ENCODE data around the gene PLOD1. TPM values are rescaled to one million over a fixed set of nuclear protein-coding genes. Genes with fewer than 3 reads are reported as not detected.
"Not testable (repeated sequence)": the region's sequence is repeated elsewhere in the genome, so short reads cannot be mapped to it uniquely, and the experiment has no call there.

PLOD1 gene
- total and polyA plus RNA-seq, 2 of the 13 experiments (the other 11 are each of a cell fraction or from before 2014, with no cell fraction given), result 70.1 to 318 TPM

- in situ Hi-C loops (cut with HindIII; ENCODE audit: extremely low pct_ligation_motif_present, low pct_unique_long_range_greater_than_20kb), result loop anchor here (5.0 kb wide), 1 partner anchor 50 kb away; no protein-coding TSS in a partner anchor
- H3K9me3 ChIP-seq (ENCODE audit: low read length); FAIRE-seq; ATAC-seq; H3K27ac ChIP-seq (ENCODE audit: extremely low read length, insufficient read depth, low read length); BruUV-seq (replicated peaks); H3K27me3 ChIP-seq (ENCODE audit: control insufficient read depth in 1 of 2, insufficient read depth in 2 of 2, low read length in 2 of 2); H4K20me1 ChIP-seq (ENCODE audit: insufficient read depth, low read length); H3K79me2 ChIP-seq (ENCODE audit: insufficient read depth, low read length); H3K36me3 ChIP-seq (replicated peaks in 1 of 2; ENCODE audit: control insufficient read depth in 1 of 2, insufficient read depth in 2 of 2, low read length in 2 of 2); H2AFZ ChIP-seq (ENCODE audit: low read length); CTCF ChIA-PET (ENCODE audit: low intra/inter-chr PET ratio, low total read pairs); intact Hi-C loops (cut with micrococcal nuclease; ENCODE audit: unreplicated experiment); DNase-seq (ENCODE audit: low spot score); TF ChIP-seq USF2 (CRISPR knock-in tag; IDR thresholded peaks at IDR 0.05; ENCODE audit: borderline replicate concordance): not testable (repeated sequence)
- POLR2A ChIA-PET, result interaction anchor here (0.8 to 8.7 kb wide), 6 partner anchors 9 to 106 kb away, joined by 3 to 178 read pairs (median 6); partner anchors contain the start of genes KIAA2013, MFN2 and MIIP
- TF ChIP-seq USF2 (IDR thresholded peaks at IDR 0.05; ENCODE audit: low read depth, low read length), result 0 out of 2 replicates have a peak, but pooled peaks have one; percentile 34
- TF ChIP-seq, protein P1, sequence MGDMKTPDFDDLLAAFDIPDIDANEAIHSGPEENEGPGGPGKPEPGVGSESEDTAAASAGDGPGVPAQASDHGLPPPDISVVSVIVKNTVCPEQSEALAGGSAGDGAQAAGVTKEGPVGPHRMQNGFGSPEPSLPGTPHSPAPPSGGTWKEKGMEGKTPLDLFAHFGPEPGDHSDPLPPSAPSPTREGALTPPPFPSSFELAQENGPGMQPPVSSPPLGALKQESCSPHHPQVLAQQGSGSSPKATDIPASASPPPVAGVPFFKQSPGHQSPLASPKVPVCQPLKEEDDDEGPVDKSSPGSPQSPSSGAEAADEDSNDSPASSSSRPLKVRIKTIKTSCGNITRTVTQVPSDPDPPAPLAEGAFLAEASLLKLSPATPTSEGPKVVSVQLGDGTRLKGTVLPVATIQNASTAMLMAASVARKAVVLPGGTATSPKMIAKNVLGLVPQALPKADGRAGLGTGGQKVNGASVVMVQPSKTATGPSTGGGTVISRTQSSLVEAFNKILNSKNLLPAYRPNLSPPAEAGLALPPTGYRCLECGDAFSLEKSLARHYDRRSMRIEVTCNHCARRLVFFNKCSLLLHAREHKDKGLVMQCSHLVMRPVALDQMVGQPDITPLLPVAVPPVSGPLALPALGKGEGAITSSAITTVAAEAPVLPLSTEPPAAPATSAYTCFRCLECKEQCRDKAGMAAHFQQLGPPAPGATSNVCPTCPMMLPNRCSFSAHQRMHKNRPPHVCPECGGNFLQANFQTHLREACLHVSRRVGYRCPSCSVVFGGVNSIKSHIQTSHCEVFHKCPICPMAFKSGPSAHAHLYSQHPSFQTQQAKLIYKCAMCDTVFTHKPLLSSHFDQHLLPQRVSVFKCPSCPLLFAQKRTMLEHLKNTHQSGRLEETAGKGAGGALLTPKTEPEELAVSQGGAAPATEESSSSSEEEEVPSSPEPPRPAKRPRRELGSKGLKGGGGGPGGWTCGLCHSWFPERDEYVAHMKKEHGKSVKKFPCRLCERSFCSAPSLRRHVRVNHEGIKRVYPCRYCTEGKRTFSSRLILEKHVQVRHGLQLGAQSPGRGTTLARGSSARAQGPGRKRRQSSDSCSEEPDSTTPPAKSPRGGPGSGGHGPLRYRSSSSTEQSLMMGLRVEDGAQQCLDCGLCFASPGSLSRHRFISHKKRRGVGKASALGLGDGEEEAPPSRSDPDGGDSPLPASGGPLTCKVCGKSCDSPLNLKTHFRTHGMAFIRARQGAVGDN (CRISPR knock-in tag; IDR thresholded peaks at IDR 0.05), result peak; percentile 10; the same call in 1 of the 2 replicates
- peak; percentile 70; the same call in 1 of the 2 replicates for TF ChIP-seq RAD51 (IDR thresholded peaks at IDR 0.05; ENCODE audit: borderline replicate concordance)
- peak in 1 of 2 experiments; percentile 46; a peak in 2 of 4 replicates for TF ChIP-seq MAFK (conservative IDR thresholded peaks at IDR 0.05 in 1 of 2, IDR thresholded peaks at IDR 0.05 in 1 of 2; ENCODE audit: low read length in 2 of 2)
- TF ChIP-seq ZFY (CRISPR knock-in tag; IDR thresholded peaks at IDR 0.05), result 0 out of 2 replicates have a peak, but pooled peaks have one; percentile 35
- Histone ChIP-seq H3K4me1 (ENCODE audit: insufficient read depth, low read length) (peaks cover 64% of the 10 kb centered on the region), H3K4me2 (ENCODE audit: low read depth, low read length) (peak overlapping the region; percentile 65), H3K9ac (ENCODE audit: insufficient read depth, low read depth, low read length) (0 out of 2 replicates have a peak overlapping the region, but pooled peaks have one; percentile 27), H3K4me3 (replicated peaks in 1 of 3; ENCODE audit: insufficient read depth in 1 of 3, low read depth in 2 of 3, low read length in 3 of 3) (0 out of 6 replicates have a peak overlapping the region, but pooled peaks of 1 of the 3 experiments have one; percentile 22)
- 39% methylated on average over 21 of the region's 21 CpGs for WGBS (ENCODE audit: low lambda C conversion rate)
These were observed 21.9 kb upstream of the PLOD1 start for GRCh38 chr1:11912482-11913216.
